GM23248 (cell line): ENCODE data around the gene GAP43. TPM values are rescaled to one million over a fixed set of nuclear protein-coding genes. Genes with fewer than 3 reads are reported as not detected.

Source experiments
- DNase-seq: peaks from one replicate; pipeline ENCODE4 v3.0.0-alpha.2; 2015
- H2AFZ ChIP-seq: fragments of 200-600 bp; sonication (generic); 2 replicates; pipeline ENCODE4 v1.6.1; 2016; ENCODE audit warnings: antibody characterized with exemption
- H3F3A ChIP-seq: fragments of 200-600 bp; sonication (generic); 2 replicates; pipeline ENCODE4 v1.6.1; 2016; ENCODE audit warnings: mild to moderate bottlenecking, antibody characterized with exemption, mixed run types; ENCODE audit not compliant: insufficient read depth
- H3K27ac ChIP-seq: fragments of 200-600 bp; sonication (generic); 2 replicates; pipeline ENCODE4 v1.5.1; 2016; ENCODE audit warnings: mild to moderate bottlenecking
- H3K27me3 ChIP-seq: fragments of 200-600 bp; sonication (generic); replicated peaks from 2 replicates; pipeline ENCODE4 v1.6.1; 2016; ENCODE audit warnings: mild to moderate bottlenecking; ENCODE audit not compliant: insufficient read depth
- H3K36me3 ChIP-seq: fragments of 200-600 bp; sonication (generic); 2 replicates; pipeline ENCODE4 v1.6.1; 2016; ENCODE audit warnings: low read depth, mild to moderate bottlenecking
- H3K4me1 ChIP-seq: fragments of 200-600 bp; sonication (generic); 2 replicates; pipeline ENCODE4 v1.6.1; 2016; ENCODE audit warnings: mild to moderate bottlenecking; ENCODE audit not compliant: insufficient read depth
- H3K4me2 ChIP-seq: fragments of 200-600 bp; sonication (generic); one replicate; pipeline ENCODE4 v1.6.1; 2016; ENCODE audit warnings: mild to moderate bottlenecking; ENCODE audit not compliant: unreplicated experiment
- H3K4me3 ChIP-seq: fragments of 200-600 bp; sonication (generic); 2 replicates; pipeline ENCODE4 v1.5.1; 2016; ENCODE audit warnings: mild to moderate bottlenecking
- H3K79me2 ChIP-seq: fragments of 200-600 bp; sonication (generic); 2 replicates; pipeline ENCODE4 v1.6.1; 2016; ENCODE audit warnings: mild to moderate bottlenecking; ENCODE audit not compliant: insufficient read depth
- H3K9ac ChIP-seq: fragments of 200-600 bp; sonication (generic); 2 replicates; pipeline ENCODE4 v1.6.1; 2016; ENCODE audit warnings: mild to moderate bottlenecking
- H3K9me2 ChIP-seq: fragments of 200-600 bp; sonication (generic); 2 replicates; pipeline ENCODE4 v1.6.1; 2016; ENCODE audit warnings: mixed run types, mild to moderate bottlenecking, moderate library complexity; ENCODE audit not compliant: insufficient read depth
- H3K9me3 ChIP-seq: fragments of 200-600 bp; sonication (generic); one replicate; pipeline ENCODE4 v1.6.1; 2017; ENCODE audit warnings: low read depth
- H4K20me1 ChIP-seq: fragments of 200-600 bp; sonication (generic); 2 replicates; pipeline ENCODE4 v1.6.0; 2016; ENCODE audit not compliant: insufficient read depth
- EZH2 ChIP-seq: fragments of 200-600 bp; sonication (generic); IDR thresholded peaks from 2 replicates; pipeline ENCODE4 v1.6.1; 2018; ENCODE audit warnings: antibody characterized with exemption, mild to moderate bottlenecking; ENCODE audit not compliant: insufficient read depth, poor library complexity, severe bottlenecking
- EZH2phosphoT487 ChIP-seq: fragments of 200-600 bp; sonication (generic); IDR thresholded peaks from 2 replicates; pipeline ENCODE4 v1.6.1; 2018; ENCODE audit warnings: antibody characterized with exemption, moderate library complexity, mild to moderate bottlenecking, low read depth; ENCODE audit not compliant: insufficient read depth
- WGBS, 2 experiments: methylation state at CpG; one replicate each; pipeline ENCODE4 v1.1.6; 2015 to 2017; ENCODE audit warnings: low lambda C conversion rate in 2 of 2, low coverage in 1 of 2; ENCODE audit errors: missing lambda C conversion rate in 2 of 2; 5-methylcytosine and 5-hydroxymethylcytosine counted together
- in situ Hi-C: fragments of 300-500 bp; cut with MboI; formaldehyde crosslinking; loops from 2 replicates; pipeline ENCODE4 v1.15.0; 2020
- polyA plus RNA-seq: library from polyadenylated mRNA; unstranded; fragments of >200 nt; fragmentation: Nextera tagmentation; extraction: Ambion mirVana; gene quantifications from 2 replicates; pipeline ENCODE4 v1.2.1, GENCODE V29; 2016
- total RNA-seq: library from RNA; depleted of rRNA; stranded (reverse); fragments of >200 nt; shearing (Covaris generic); gene quantifications from 2 replicates; pipeline ENCODE4 v1.2.3, GENCODE V29; 2014

The GAP43 gene
- total and polyA plus RNA-seq, 2 experiments from 2014 or later: 0.54 to 1.8 TPM

DNA sequence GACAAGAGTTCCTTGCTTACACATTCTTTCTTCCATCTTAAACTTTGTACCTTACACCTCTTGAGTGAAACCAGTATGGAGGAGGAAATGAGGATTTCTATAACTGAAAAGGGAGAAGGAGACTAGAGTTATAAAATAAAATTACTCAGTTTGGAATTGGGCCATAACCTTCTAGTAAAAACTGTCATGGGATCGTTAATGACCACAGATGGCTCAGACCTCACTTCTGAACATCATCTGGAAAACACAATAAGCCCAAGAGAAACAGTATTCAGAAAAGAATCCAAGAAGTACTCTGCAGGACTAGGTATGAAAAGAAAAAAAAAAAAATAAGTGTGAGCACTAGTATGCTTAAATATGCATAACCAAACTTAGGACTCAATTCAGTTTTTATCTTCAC, 12.1 kb downstream of the GAP43 start:
- H4K20me1 ChIP-seq: no peaks in the 10 kb centered on the region
- no peak overlapping the region for H3K4me3 ChIP-seq
- H3K36me3 ChIP-seq: no peaks in the 10 kb centered on the region
- H3K27me3 ChIP-seq: no peaks in the 10 kb centered on the region
- DNase-seq: no peak
- WGBS, 2 experiments: 0 to 10% methylated on average over 1 of the region's 1 CpG
- no peak overlapping the region for H3K9ac ChIP-seq
- no peak overlapping the region for H3K27ac ChIP-seq
- no peak overlapping the region for H3K4me2 ChIP-seq
- H2AFZ ChIP-seq: no peak overlapping the region
- no peaks in the 10 kb centered on the region for H3K79me2 ChIP-seq
- H3K9me2 ChIP-seq: no peaks in the 10 kb centered on the region
- in situ Hi-C loops: no loop called here
- H3K4me1 ChIP-seq: no peaks in the 10 kb centered on the region
- TF ChIP-seq EZH2phosphoT487 (no peak), EZH2 (no peak)
- no peaks in the 10 kb centered on the region for H3F3A ChIP-seq
- H3K9me3 ChIP-seq: no peaks in the 10 kb centered on the region

DNA sequence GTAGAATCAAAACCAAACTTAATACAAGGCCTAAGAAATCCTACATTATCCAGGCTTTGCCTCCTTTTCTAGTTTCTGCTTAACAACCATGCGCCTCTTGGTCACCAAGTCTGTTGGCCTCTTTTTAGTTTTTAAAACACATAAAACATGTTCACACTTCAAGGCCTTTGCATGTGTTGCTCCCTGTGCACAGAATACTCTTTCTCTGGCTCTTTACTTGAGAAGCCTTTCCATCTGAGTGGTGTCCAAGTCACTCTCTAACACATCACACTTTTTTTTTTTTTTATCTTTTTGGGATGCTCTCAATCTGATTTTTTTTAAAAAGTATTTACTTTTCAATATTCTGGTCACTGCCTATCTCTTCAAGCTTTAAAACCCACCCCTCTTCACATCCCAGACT, 14.9 kb downstream of the GAP43 start:
- H3K27ac ChIP-seq: no peak overlapping the region
- no peaks in the 10 kb centered on the region for H3K36me3 ChIP-seq
- in situ Hi-C loops: no loop called here
- no peak overlapping the region for H2AFZ ChIP-seq
- no peak for DNase-seq
- WGBS, 2 experiments: 74 to 84% methylated on average over 1 of the region's 1 CpG
- no peaks in the 10 kb centered on the region for H3K9me3 ChIP-seq
- no peaks in the 10 kb centered on the region for H4K20me1 ChIP-seq
- no peak for TF ChIP-seq EZH2
- no peak for TF ChIP-seq EZH2phosphoT487
- H3K4me1 ChIP-seq: no peaks in the 10 kb centered on the region
- H3K9me2 ChIP-seq: no peaks in the 10 kb centered on the region
- no peak overlapping the region for H3K4me3 ChIP-seq
- no peaks in the 10 kb centered on the region for H3F3A ChIP-seq
- no peaks in the 10 kb centered on the region for H3K79me2 ChIP-seq
- H3K9ac ChIP-seq: no peak overlapping the region
- H3K4me2 ChIP-seq: no peak overlapping the region
- no peaks in the 10 kb centered on the region for H3K27me3 ChIP-seq

DNA sequence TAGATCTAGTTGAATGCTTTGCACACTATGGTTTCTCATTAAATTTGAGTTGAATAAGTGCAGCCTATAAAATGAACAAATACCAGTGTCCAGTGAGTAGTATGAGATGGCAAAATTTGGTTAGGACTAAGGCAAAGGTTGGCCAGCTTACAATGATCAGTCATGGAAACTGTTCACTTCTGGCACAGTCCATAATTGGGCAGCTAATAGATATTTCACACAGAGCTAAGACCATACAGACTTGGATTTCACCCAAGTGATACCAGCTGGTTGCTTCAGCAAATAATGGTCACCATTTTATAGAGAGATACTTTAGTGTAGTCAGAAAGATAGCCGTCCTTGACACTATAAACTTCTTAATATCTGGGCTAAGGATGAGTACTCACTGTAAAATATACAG, 15.7 kb downstream of the GAP43 start:
- Histone ChIP-seq H3K36me3 (no peaks in the 10 kb centered on the region), H3F3A (no peaks in the 10 kb centered on the region), H3K27me3 (no peaks in the 10 kb centered on the region), H3K4me3 (no peak overlapping the region), H3K4me2 (no peak overlapping the region), H2AFZ (no peak overlapping the region), H3K9ac (no peak overlapping the region), H3K27ac (no peak overlapping the region), H3K9me3 (no peaks in the 10 kb centered on the region), H4K20me1 (no peaks in the 10 kb centered on the region), H3K9me2 (no peaks in the 10 kb centered on the region), H3K4me1 (no peaks in the 10 kb centered on the region), H3K79me2 (no peaks in the 10 kb centered on the region)
- in situ Hi-C loops: no loop called here
- DNase-seq: no peak
- WGBS, 2 experiments: 96 to 100% methylated on average over 1 of the region's 1 CpG
- TF ChIP-seq EZH2 (no peak), EZH2phosphoT487 (no peak)

DNA sequence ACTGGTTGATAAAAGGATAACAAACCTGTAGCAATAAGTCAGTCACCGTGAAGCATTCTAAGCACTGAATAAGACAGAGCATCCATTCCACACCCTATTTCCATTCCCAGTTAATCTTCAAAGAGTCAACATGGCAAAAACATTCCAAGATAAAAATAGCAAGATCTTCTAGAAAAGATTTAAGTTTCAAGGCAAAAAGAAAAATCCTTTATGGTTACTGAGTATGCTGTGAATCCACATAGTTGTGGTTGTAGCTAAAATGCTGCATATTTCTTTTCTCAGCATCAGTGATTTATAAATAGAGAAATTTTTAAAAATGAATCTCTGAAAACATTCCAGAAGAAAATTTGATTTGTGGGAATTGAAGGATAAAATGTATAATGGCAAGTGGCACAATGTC, 21.1 kb downstream of the GAP43 start:
- 71 to 83% methylated on average over 1 of the region's 1 CpG for WGBS, 2 experiments
- Histone ChIP-seq H3K9me3 (no peaks in the 10 kb centered on the region), H3K9ac (no peak overlapping the region), H4K20me1 (no peaks in the 10 kb centered on the region), H3K27ac (no peak overlapping the region), H3K9me2 (no peaks in the 10 kb centered on the region), H3K27me3 (no peaks in the 10 kb centered on the region), H3K79me2 (no peaks in the 10 kb centered on the region), H2AFZ (peak overlapping the region; percentile 33), H3K4me2 (peak overlapping the region; percentile 55), H3K4me3 (no peak overlapping the region; the same call in 1 of the 2 replicates), H3K36me3 (no peaks in the 10 kb centered on the region), H3F3A (peaks cover 13% of the 10 kb centered on the region), H3K4me1 (peaks cover 19% of the 10 kb centered on the region)
- no peak for DNase-seq
- TF ChIP-seq EZH2 (no peak), EZH2phosphoT487 (no peak)
- in situ Hi-C loops: no loop called here
